Panc1 (cell line): ENCODE measurements around the gene MICAL2. TPM values are rescaled to one million over a fixed set of nuclear protein-coding genes. Genes with fewer than 3 reads are reported as not detected.

Source experiments
- ATAC-seq: fragments of 200-7000 bp; cut with Tn5 transposase; 2 replicates; pipeline ENCODE4 v1.9.1; 2020; ENCODE audit warnings: mild to moderate bottlenecking, moderate library complexity
- BruUV-seq: library from RNA; stranded (reverse); fragments of 400-500 nt; replicated peaks from 2 replicates; lab custom pipeline; 2021; lab: Mats Ljungman, UMichigan
- CTCF ChIA-PET: fragments of 300-600 bp; sonication (Branson Sonifier 250); formaldehyde crosslinking; loops from one replicate; lab custom pipeline; 2022; ENCODE audit warnings: antibody characterized with exemption; lab: Charles Lee
- POLR2A ChIA-PET: fragments of 300-600 bp; sonication (Branson Sonifier 250); formaldehyde crosslinking; loops from one replicate; lab custom pipeline; 2022; ENCODE audit warnings: antibody characterized with exemption; lab: Charles Lee
- DNase-seq: peaks from one replicate; pipeline ENCODE4 v3.0.0-alpha.2; 2010; ENCODE audit warnings: low read depth, low spot score
- H3K27ac ChIP-seq: 2 replicates; pipeline ENCODE4 v1.5.1; 2011; ENCODE audit warnings: mild to moderate bottlenecking, low read length, inconsistent platforms
- H3K27me3 ChIP-seq: fragments of 200-500 bp; sonication (Bioruptor generic); 2 replicates; pipeline ENCODE4 v1.6.0; 2014; ENCODE audit warnings: low read length, inconsistent platforms; ENCODE audit not compliant: control insufficient read depth, insufficient read depth
- H3K36me3 ChIP-seq: fragments of 200-500 bp; sonication (Bioruptor generic); 2 replicates; pipeline ENCODE4 v1.5.1; 2014; ENCODE audit warnings: inconsistent platforms, mild to moderate bottlenecking, low read length, moderate library complexity; ENCODE audit not compliant: control insufficient read depth, insufficient read depth
- H3K4me1 ChIP-seq: 2 replicates; pipeline ENCODE4 v1.5.1; 2011; ENCODE audit warnings: inconsistent platforms, mild to moderate bottlenecking, low read length, moderate library complexity; ENCODE audit not compliant: control insufficient read depth, insufficient read depth
- H3K4me3 ChIP-seq, 2 experiments: 2 replicates each; pipeline ENCODE4 v1.5.1; 2011 to 2012; ENCODE audit warnings: low read depth in 2 of 2, low read length in 2 of 2, mild to moderate bottlenecking in 2 of 2, inconsistent platforms in 1 of 2, moderate library complexity in 1 of 2
- H3K9me3 ChIP-seq: fragments of 200-500 bp; sonication (Bioruptor generic); 2 replicates; pipeline ENCODE4 v1.5.1; 2014; ENCODE audit warnings: low read depth, mild to moderate bottlenecking, inconsistent platforms, low read length, moderate library complexity; ENCODE audit not compliant: control insufficient read depth, insufficient read depth
- CTCF ChIP-seq: fragments of 450-650 bp; IDR thresholded peaks from 2 replicates; pipeline ENCODE4 v1.5.1; 2017; ENCODE audit warnings: mild to moderate bottlenecking
- POLR2AphosphoS5 ChIP-seq: IDR thresholded peaks from 2 replicates; pipeline ENCODE4 v1.6.1; 2012; ENCODE audit warnings: mild to moderate bottlenecking, low read depth, low read length, moderate library complexity
- SIN3A ChIP-seq: IDR thresholded peaks from 2 replicates; pipeline ENCODE4 v1.6.1; 2012; ENCODE audit warnings: low read depth, mild to moderate bottlenecking, low read length, moderate library complexity, borderline replicate concordance; ENCODE audit not compliant: insufficient read depth
- TCF7L2 ChIP-seq: IDR thresholded peaks from 2 replicates; pipeline ENCODE4 v1.6.1; 2011; ENCODE audit warnings: mild to moderate bottlenecking, low read depth, low read length, inconsistent platforms
- in situ Hi-C: cut with HindIII; loops from 2 replicates; pipeline ENCODE4 v1.10.0; 2016; ENCODE audit warnings: low sequenced_read_pairs, low pct_unique_long_range_greater_than_20kb
- intact Hi-C: fragments of 100-400 bp; cut with micrococcal nuclease; formaldehyde crosslinking; loops from one replicate; pipeline ENCODE4 v1.10.0; 2022; ENCODE audit not compliant: unreplicated experiment
- total RNA-seq: library from RNA; stranded (reverse); gene quantifications from one replicate; pipeline ENCODE4 v1.2.1, GENCODE V29; 2021; ENCODE audit not compliant: unreplicated experiment
- TF ChIP-seq, protein P1 (sequence below), 2 experiments: IDR thresholded peaks; 2 replicates each; pipeline ENCODE4 v1.6.1; 2011 to 2012; ENCODE audit warnings: low read depth in 2 of 2, control low read depth in 1 of 2, low read length in 1 of 2, mild to moderate bottlenecking in 1 of 2, moderate library complexity in 1 of 2; ENCODE audit not compliant: insufficient read depth in 1 of 2

MICAL2 gene
- total RNA-seq, 1 experiment from 2014 or later: 199 TPM

DNA sequence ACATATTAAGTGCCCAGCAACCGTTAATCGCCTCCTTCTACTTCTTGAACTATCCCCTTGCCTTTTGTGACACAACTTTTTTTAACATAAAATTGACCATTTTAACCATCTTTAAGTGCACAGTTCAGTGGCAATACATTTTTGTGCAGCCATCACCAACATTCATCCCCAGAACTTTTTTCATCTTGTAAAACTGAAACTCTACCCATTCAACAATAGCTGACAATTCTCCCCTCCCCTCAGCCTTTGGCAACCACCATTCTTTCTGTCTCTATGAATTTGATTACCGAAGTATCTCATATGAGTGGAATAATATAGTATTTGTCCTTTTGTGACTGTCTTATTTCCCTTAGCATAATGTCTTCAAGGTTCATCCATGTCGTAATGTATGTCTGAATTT is 66.0 kb downstream of the MICAL2 start:
- intact Hi-C loops (no loop called here), in situ Hi-C loops (no loop called here)
- H3K27me3 ChIP-seq: no peaks in the 10 kb centered on the region
- DNase-seq: no peak
- POLR2A ChIA-PET: no interaction called here
- no peak for TF ChIP-seq POLR2AphosphoS5
- TF ChIP-seq, protein P1, sequence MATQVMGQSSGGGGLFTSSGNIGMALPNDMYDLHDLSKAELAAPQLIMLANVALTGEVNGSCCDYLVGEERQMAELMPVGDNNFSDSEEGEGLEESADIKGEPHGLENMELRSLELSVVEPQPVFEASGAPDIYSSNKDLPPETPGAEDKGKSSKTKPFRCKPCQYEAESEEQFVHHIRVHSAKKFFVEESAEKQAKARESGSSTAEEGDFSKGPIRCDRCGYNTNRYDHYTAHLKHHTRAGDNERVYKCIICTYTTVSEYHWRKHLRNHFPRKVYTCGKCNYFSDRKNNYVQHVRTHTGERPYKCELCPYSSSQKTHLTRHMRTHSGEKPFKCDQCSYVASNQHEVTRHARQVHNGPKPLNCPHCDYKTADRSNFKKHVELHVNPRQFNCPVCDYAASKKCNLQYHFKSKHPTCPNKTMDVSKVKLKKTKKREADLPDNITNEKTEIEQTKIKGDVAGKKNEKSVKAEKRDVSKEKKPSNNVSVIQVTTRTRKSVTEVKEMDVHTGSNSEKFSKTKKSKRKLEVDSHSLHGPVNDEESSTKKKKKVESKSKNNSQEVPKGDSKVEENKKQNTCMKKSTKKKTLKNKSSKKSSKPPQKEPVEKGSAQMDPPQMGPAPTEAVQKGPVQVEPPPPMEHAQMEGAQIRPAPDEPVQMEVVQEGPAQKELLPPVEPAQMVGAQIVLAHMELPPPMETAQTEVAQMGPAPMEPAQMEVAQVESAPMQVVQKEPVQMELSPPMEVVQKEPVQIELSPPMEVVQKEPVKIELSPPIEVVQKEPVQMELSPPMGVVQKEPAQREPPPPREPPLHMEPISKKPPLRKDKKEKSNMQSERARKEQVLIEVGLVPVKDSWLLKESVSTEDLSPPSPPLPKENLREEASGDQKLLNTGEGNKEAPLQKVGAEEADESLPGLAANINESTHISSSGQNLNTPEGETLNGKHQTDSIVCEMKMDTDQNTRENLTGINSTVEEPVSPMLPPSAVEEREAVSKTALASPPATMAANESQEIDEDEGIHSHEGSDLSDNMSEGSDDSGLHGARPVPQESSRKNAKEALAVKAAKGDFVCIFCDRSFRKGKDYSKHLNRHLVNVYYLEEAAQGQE (IDR thresholded peaks at IDR 0.05; ENCODE audit: insufficient read depth in 1 of 2, low read depth in 2 of 2, low read length in 1 of 2): no peak
- no peak for TF ChIP-seq SIN3A
- TF ChIP-seq CTCF: no peak
- no peak for TF ChIP-seq TCF7L2
- peak overlapping the region; percentile 48 for H3K27ac ChIP-seq
- H3K4me3 ChIP-seq: no peak overlapping the region
- BruUV-seq: no TSS peak
- CTCF ChIA-PET: no interaction called here
- H3K4me1 ChIP-seq: peaks cover 53% of the 10 kb centered on the region
- no peaks in the 10 kb centered on the region for H3K9me3 ChIP-seq
- ATAC-seq: no peak
- no peaks in the 10 kb centered on the region; the same call in 1 of the 2 replicates for H3K36me3 ChIP-seq

GRCh38 chr11:12177739-12178338 is 67.4 kb downstream of the MICAL2 start:
- Histone ChIP-seq H3K9me3 (no peaks in the 10 kb centered on the region), H3K4me1 (peaks cover 61% of the 10 kb centered on the region), H3K27ac (peak overlapping the region; percentile 80), H3K4me3 (no peak overlapping the region), H3K27me3 (no peaks in the 10 kb centered on the region), H3K36me3 (no peaks in the 10 kb centered on the region; the same call in 1 of the 2 replicates)
- POLR2A ChIA-PET: interaction anchor here (0.6 kb wide), 1 partner anchor 90 kb away, joined by 4 read pairs; no protein-coding TSS in a partner anchor
- CTCF ChIA-PET: no interaction called here
- DNase-seq: no peak
- TF ChIP-seq POLR2AphosphoS5 (no peak), CTCF (no peak), SIN3A (no peak), TCF7L2 (no peak)
- TF ChIP-seq, protein P1 (IDR thresholded peaks at IDR 0.05; ENCODE audit: insufficient read depth in 1 of 2, low read depth in 2 of 2, low read length in 1 of 2): no peak
- intact Hi-C loops (no loop called here), in situ Hi-C loops (no loop called here)
- no peak for ATAC-seq
- no TSS peak for BruUV-seq
